GM23338 (cell line): ENCODE data around the gene ZNF570.

ENCODE experiments used
- CREB1 ChIP-seq: fragments of 250-450 bp; sonication (Bioruptor Pico); IDR thresholded peaks from 2 replicates; pipeline ENCODE4 v1.5.0; 2020; ENCODE audit warnings: low read depth, mild to moderate bottlenecking, moderate library complexity
- EZH2 ChIP-seq: fragments of 200-600 bp; sonication (generic); IDR thresholded peaks from one replicate; pipeline ENCODE4 v1.8.0; 2017; ENCODE audit warnings: antibody characterized with exemption, mild to moderate bottlenecking, low read depth; ENCODE audit not compliant: unreplicated experiment
- EZH2phosphoT487 ChIP-seq: fragments of 200-600 bp; sonication (generic); IDR thresholded peaks from one replicate; pipeline ENCODE4 v1.8.1; 2018; ENCODE audit warnings: antibody characterized with exemption; ENCODE audit not compliant: unreplicated experiment
- JUNB ChIP-seq: IDR thresholded peaks from one replicate; pipeline ENCODE4 v1.6.1; 2016; ENCODE audit warnings: antibody characterized with exemption; ENCODE audit not compliant: unreplicated experiment
- NANOG ChIP-seq: IDR thresholded peaks from 2 replicates; pipeline ENCODE4 v1.6.1; 2016; ENCODE audit warnings: antibody characterized with exemption, borderline replicate concordance
- POLR2AphosphoS5 ChIP-seq: IDR thresholded peaks from 2 replicates; pipeline ENCODE4 v1.6.1; 2016; ENCODE audit warnings: antibody characterized with exemption, low read depth
- STAT1 ChIP-seq: IDR thresholded peaks from one replicate; pipeline ENCODE4 v1.6.1; 2016; ENCODE audit warnings: antibody characterized with exemption; ENCODE audit not compliant: unreplicated experiment
- ZNF114 ChIP-seq: fragments of 250-450 bp; sonication (Bioruptor Pico); IDR thresholded peaks from 2 replicates; pipeline ENCODE4 v1.5.0; 2020; ENCODE audit warnings: mild to moderate bottlenecking, moderate library complexity
- ZNF331 ChIP-seq: fragments of 250-450 bp; sonication (Bioruptor Pico); IDR thresholded peaks from 2 replicates; pipeline ENCODE4 v1.5.0; 2020; ENCODE audit warnings: low read depth, mild to moderate bottlenecking, moderate library complexity
- TF ChIP-seq, protein P1 (sequence below), 2 experiments: fragments of 200-600 bp in 1 of 2; sonication (generic) in 1 of 2; conservative IDR thresholded peaks; 2 replicates each; pipeline versions ENCODE4 v1.5.1 to v1.6.1; 2016 to 2017; ENCODE audit warnings: antibody characterized with exemption in 2 of 2, low read depth in 2 of 2, mild to moderate bottlenecking in 2 of 2, moderate library complexity in 1 of 2
- TF ChIP-seq, protein P2 (sequence below): IDR thresholded peaks from one replicate; pipeline ENCODE4 v1.6.1; 2018; ENCODE audit warnings: antibody characterized with exemption; ENCODE audit not compliant: unreplicated experiment
- TF ChIP-seq, protein P3 (sequence below): IDR thresholded peaks from 2 replicates; pipeline ENCODE4 v1.6.1; 2016; ENCODE audit warnings: antibody characterized with exemption
- TF ChIP-seq, protein P4 (sequence below): fragments of 250-450 bp; sonication (Bioruptor Pico); IDR thresholded peaks from 2 replicates; pipeline ENCODE4 v1.5.0; 2020; ENCODE audit warnings: mild to moderate bottlenecking, moderate library complexity

DNA sequence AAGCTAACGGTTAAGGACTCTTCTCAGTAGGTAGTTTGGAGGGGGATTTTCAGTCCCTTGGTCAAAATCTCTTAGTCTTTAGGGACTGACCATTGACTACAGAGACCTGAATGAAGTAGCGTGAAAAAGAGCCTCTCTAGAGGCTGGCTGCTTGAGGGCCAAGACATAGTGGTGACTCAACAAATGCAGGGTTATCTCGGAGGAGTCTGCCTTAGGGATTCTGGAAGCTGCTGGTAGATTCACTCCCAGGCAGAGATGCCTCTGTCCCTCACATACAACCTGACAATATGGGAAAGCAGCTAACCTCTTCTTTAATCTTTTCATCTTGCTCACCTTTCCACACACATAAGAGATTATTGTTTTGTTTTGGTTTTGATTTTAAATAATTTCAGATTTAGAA is 42.7 kb downstream of the ZNF570 start:
- TF ChIP-seq POLR2AphosphoS5 (no peak), EZH2 (no peak), JUNB (no peak), CREB1 (CRISPR knock-in tag) (no peak), EZH2phosphoT487 (no peak), ZNF331 (no peak), NANOG (no peak), ZNF114 (no peak), STAT1 (no peak)
- TF ChIP-seq, protein P1, sequence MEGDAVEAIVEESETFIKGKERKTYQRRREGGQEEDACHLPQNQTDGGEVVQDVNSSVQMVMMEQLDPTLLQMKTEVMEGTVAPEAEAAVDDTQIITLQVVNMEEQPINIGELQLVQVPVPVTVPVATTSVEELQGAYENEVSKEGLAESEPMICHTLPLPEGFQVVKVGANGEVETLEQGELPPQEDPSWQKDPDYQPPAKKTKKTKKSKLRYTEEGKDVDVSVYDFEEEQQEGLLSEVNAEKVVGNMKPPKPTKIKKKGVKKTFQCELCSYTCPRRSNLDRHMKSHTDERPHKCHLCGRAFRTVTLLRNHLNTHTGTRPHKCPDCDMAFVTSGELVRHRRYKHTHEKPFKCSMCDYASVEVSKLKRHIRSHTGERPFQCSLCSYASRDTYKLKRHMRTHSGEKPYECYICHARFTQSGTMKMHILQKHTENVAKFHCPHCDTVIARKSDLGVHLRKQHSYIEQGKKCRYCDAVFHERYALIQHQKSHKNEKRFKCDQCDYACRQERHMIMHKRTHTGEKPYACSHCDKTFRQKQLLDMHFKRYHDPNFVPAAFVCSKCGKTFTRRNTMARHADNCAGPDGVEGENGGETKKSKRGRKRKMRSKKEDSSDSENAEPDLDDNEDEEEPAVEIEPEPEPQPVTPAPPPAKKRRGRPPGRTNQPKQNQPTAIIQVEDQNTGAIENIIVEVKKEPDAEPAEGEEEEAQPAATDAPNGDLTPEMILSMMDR (conservative IDR thresholded peaks at IDR 0.05; ENCODE audit: low read depth in 2 of 2): no peak
- TF ChIP-seq, protein P2, sequence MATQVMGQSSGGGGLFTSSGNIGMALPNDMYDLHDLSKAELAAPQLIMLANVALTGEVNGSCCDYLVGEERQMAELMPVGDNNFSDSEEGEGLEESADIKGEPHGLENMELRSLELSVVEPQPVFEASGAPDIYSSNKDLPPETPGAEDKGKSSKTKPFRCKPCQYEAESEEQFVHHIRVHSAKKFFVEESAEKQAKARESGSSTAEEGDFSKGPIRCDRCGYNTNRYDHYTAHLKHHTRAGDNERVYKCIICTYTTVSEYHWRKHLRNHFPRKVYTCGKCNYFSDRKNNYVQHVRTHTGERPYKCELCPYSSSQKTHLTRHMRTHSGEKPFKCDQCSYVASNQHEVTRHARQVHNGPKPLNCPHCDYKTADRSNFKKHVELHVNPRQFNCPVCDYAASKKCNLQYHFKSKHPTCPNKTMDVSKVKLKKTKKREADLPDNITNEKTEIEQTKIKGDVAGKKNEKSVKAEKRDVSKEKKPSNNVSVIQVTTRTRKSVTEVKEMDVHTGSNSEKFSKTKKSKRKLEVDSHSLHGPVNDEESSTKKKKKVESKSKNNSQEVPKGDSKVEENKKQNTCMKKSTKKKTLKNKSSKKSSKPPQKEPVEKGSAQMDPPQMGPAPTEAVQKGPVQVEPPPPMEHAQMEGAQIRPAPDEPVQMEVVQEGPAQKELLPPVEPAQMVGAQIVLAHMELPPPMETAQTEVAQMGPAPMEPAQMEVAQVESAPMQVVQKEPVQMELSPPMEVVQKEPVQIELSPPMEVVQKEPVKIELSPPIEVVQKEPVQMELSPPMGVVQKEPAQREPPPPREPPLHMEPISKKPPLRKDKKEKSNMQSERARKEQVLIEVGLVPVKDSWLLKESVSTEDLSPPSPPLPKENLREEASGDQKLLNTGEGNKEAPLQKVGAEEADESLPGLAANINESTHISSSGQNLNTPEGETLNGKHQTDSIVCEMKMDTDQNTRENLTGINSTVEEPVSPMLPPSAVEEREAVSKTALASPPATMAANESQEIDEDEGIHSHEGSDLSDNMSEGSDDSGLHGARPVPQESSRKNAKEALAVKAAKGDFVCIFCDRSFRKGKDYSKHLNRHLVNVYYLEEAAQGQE: no peak
- TF ChIP-seq, protein P3, sequence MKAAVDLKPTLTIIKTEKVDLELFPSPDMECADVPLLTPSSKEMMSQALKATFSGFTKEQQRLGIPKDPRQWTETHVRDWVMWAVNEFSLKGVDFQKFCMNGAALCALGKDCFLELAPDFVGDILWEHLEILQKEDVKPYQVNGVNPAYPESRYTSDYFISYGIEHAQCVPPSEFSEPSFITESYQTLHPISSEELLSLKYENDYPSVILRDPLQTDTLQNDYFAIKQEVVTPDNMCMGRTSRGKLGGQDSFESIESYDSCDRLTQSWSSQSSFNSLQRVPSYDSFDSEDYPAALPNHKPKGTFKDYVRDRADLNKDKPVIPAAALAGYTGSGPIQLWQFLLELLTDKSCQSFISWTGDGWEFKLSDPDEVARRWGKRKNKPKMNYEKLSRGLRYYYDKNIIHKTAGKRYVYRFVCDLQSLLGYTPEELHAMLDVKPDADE: no peak
- TF ChIP-seq, protein P4, sequence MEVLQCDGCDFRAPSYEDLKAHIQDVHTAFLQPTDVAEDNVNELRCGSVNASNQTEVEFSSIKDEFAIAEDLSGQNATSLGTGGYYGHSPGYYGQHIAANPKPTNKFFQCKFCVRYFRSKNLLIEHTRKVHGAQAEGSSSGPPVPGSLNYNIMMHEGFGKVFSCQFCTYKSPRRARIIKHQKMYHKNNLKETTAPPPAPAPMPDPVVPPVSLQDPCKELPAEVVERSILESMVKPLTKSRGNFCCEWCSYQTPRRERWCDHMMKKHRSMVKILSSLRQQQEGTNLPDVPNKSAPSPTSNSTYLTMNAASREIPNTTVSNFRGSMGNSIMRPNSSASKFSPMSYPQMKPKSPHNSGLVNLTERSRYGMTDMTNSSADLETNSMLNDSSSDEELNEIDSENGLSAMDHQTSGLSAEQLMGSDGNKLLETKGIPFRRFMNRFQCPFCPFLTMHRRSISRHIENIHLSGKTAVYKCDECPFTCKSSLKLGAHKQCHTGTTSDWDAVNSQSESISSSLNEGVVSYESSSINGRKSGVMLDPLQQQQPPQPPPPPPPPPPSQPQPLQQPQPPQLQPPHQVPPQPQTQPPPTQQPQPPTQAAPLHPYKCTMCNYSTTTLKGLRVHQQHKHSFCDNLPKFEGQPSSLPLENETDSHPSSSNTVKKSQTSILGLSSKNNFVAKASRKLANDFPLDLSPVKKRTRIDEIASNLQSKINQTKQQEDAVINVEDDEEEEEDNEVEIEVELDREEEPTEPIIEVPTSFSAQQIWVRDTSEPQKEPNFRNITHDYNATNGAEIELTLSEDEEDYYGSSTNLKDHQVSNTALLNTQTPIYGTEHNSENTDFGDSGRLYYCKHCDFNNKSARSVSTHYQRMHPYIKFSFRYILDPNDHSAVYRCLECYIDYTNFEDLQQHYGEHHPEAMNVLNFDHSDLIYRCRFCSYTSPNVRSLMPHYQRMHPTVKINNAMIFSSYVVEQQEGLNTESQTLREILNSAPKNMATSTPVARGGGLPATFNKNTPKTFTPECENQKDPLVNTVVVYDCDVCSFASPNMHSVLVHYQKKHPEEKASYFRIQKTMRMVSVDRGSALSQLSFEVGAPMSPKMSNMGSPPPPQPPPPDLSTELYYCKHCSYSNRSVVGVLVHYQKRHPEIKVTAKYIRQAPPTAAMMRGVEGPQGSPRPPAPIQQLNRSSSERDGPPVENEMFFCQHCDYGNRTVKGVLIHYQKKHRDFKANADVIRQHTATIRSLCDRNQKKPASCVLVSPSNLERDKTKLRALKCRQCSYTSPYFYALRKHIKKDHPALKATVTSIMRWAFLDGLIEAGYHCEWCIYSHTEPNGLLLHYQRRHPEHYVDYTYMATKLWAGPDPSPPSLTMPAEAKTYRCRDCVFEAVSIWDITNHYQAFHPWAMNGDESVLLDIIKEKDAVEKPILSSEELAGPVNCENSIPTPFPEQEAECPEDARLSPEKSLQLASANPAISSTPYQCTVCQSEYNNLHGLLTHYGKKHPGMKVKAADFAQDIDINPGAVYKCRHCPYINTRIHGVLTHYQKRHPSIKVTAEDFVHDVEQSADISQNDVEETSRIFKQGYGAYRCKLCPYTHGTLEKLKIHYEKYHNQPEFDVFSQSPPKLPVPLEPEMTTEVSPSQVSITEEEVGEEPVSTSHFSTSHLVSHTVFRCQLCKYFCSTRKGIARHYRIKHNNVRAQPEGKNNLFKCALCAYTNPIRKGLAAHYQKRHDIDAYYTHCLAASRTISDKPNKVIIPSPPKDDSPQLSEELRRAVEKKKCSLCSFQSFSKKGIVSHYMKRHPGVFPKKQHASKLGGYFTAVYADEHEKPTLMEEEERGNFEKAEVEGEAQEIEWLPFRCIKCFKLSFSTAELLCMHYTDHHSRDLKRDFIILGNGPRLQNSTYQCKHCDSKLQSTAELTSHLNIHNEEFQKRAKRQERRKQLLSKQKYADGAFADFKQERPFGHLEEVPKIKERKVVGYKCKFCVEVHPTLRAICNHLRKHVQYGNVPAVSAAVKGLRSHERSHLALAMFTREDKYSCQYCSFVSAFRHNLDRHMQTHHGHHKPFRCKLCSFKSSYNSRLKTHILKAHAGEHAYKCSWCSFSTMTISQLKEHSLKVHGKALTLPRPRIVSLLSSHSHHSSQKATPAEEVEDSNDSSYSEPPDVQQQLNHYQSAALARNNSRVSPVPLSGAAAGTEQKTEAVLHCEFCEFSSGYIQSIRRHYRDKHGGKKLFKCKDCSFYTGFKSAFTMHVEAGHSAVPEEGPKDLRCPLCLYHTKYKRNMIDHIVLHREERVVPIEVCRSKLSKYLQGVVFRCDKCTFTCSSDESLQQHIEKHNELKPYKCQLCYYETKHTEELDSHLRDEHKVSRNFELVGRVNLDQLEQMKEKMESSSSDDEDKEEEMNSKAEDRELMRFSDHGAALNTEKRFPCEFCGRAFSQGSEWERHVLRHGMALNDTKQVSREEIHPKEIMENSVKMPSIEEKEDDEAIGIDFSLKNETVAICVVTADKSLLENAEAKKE (CRISPR knock-in tag): no peak
